Measurements from ENCODE around the gene CS.

- TF ChIP-seq CTCF (IDR thresholded peaks at IDR 0.05) (no peak), POLR2A (IDR thresholded peaks at IDR 0.05) (no peak)
Measured at GRCh38 chr12:56315249-56315621, 15.1 kb upstream of the CS start.

All from testis (tissue), 2 donors.